ENCODE data around the gene SAMD11.
A peak's percentile ranks its signal among the peaks of the same experiment; 100 is the strongest.
"Not testable (repeated sequence)": the region's sequence is repeated elsewhere in the genome, so short reads cannot be mapped to it uniquely, and the experiment has no call there.

The SAMD11 gene

GRCh38 chr1:972726-973458 is 49.2 kb downstream of the SAMD11 start:
- DNase-seq (ENCODE audit: insufficient read length, low spot score) = no peak
- FAIRE-seq = no peak
- TF ChIP-seq, protein P1, sequence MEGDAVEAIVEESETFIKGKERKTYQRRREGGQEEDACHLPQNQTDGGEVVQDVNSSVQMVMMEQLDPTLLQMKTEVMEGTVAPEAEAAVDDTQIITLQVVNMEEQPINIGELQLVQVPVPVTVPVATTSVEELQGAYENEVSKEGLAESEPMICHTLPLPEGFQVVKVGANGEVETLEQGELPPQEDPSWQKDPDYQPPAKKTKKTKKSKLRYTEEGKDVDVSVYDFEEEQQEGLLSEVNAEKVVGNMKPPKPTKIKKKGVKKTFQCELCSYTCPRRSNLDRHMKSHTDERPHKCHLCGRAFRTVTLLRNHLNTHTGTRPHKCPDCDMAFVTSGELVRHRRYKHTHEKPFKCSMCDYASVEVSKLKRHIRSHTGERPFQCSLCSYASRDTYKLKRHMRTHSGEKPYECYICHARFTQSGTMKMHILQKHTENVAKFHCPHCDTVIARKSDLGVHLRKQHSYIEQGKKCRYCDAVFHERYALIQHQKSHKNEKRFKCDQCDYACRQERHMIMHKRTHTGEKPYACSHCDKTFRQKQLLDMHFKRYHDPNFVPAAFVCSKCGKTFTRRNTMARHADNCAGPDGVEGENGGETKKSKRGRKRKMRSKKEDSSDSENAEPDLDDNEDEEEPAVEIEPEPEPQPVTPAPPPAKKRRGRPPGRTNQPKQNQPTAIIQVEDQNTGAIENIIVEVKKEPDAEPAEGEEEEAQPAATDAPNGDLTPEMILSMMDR (IDR thresholded peaks at IDR 0.05; ENCODE audit: insufficient read depth, missing control alignments) = no peak

DNA sequence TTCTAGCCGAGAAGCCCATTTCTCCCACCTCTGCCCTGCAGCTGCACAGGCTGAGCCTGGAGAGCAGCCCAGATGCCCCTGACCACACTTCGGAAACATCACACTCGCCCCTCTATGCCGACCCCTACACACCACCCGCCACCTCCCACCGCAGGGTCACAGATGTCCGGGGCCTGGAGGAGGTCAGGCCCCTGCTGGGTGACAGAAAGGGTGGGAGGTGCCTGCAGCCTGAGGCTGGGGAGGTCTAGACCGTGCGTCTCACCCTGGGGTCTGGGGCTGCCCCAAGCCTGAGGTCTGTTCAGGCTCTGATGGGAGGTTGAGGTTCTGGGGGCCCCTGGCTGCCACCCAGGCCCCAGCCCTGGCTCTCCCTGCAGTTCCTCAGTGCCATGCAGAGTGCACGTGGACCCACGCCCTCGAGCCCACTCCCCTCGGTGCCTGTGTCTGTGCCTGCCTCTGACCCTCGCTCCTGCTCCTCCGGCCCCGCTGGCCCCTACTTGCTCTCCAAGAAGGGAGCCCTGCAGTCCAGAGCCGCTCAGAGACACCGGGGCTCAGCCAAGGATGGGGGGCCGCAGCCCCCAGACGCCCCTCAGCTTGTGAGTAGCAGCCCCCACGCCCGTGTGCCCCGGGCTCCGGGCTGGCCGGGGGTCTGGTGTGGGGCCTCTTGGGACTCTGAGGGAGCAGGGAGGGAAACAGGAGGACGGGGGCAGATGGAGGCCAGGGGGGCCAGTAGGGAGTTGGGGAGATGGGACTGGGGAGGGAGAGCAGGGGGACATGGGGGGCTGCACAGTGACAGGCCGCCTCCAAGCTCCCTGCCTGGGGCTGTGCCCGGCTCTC is 50.0 kb downstream of the SAMD11 start:
- DNase-seq (ENCODE audit: insufficient read length, low spot score) (no peak), FAIRE-seq (no peak)
- TF ChIP-seq, protein P1 (IDR thresholded peaks at IDR 0.05; ENCODE audit: insufficient read depth, missing control alignments) = no peak

DNA sequence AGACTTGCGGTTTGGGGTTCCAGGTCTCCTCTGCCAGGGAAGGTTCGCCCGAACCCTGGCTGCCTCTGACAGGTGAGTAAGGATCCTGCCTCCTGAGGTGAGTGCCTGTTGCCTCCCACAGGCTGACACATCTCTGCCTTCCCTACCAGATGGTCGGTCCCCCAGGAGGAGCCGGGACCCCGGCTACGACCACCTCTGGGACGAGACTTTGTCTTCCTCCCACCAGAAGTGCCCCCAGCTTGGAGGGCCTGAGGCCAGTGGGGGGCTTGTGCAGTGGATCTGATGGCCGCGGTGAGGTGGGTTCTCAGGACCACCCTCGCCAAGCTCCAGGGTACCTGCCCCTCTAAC is 50.5 kb downstream of the SAMD11 start:
- FAIRE-seq (no peak), DNase-seq (ENCODE audit: insufficient read length, low spot score) (no peak)
- TF ChIP-seq, protein P1 (IDR thresholded peaks at IDR 0.05; ENCODE audit: insufficient read depth, missing control alignments) = no peak

GRCh38 chr1:974687-975328 is 51.1 kb downstream of the SAMD11 start:
- TF ChIP-seq, protein P1 (IDR thresholded peaks at IDR 0.05; ENCODE audit: insufficient read depth, missing control alignments) = no peak
- FAIRE-seq = no peak

GRCh38 chr1:975365-975764 is 51.6 kb downstream of the SAMD11 start:
- no peak for FAIRE-seq
- no peak for DNase-seq (ENCODE audit: insufficient read length, low spot score)
- TF ChIP-seq, protein P1 (IDR thresholded peaks at IDR 0.05; ENCODE audit: insufficient read depth, missing control alignments) = no peak

More at GRCh38 chr1:974687-975328, 51.1 kb downstream of the SAMD11 start:
- DNase-seq (ENCODE audit: insufficient read length, low spot score) = no peak

- FAIRE-seq = no peak
Measured at GRCh38 chr1:975896-976683, 52.4 kb downstream of the SAMD11 start.

GRCh38 chr1:976791-977190 is 53.1 kb downstream of the SAMD11 start:
- FAIRE-seq; DNase-seq (ENCODE audit: insufficient read length, low spot score): not testable (repeated sequence)

More at GRCh38 chr1:975896-976683, 52.4 kb downstream of the SAMD11 start:
- DNase-seq (ENCODE audit: insufficient read length, low spot score) = peak; percentile 75
- TF ChIP-seq, protein P1 (IDR thresholded peaks at IDR 0.05; ENCODE audit: insufficient read depth, missing control alignments) = peak; percentile 39

Data from D721Med (cell line).